Stimulated activated naive CD8-positive, alpha-beta T cell treated with anti-CD3 and anti-CD28 coated beads, Interleukin-15, amount 100 ng/mL, for 72 hours (primary cell): Measurements from ENCODE around the gene EYA3.
A peak's percentile ranks its signal among the peaks of the same experiment; 100 is the strongest.

Experiments
- ATAC-seq: fragments of 150-1000 bp; cut with Tn5 transposase; 2 replicates; pipeline ENCODE4 v1.10.0; 2021; ENCODE audit warnings: mild to moderate bottlenecking, moderate library complexity
- DNase-seq, 2 donors: peaks; one replicate each; pipeline ENCODE4 v3.0.0; 2021 to 2022
- H3K27ac Mint-ChIP-seq, 2 donors: one replicate each; pipeline ENCODE4 v1.8.0; 2022; ENCODE audit warnings: mild to moderate bottlenecking in 2 of 2, mixed read lengths in 2 of 2, moderate library complexity in 2 of 2
- H3K27me3 Mint-ChIP-seq: one replicate; pipeline ENCODE4 v1.8.0; 2022; ENCODE audit warnings: mixed read lengths
- H3K4me1 Mint-ChIP-seq: one replicate; pipeline ENCODE4 v1.8.0; 2022; ENCODE audit warnings: mild to moderate bottlenecking, mixed read lengths
- H3K4me3 Mint-ChIP-seq, 2 donors: one replicate each; pipeline ENCODE4 v1.8.0; 2022; ENCODE audit warnings: mild to moderate bottlenecking in 2 of 2, mixed read lengths in 2 of 2, moderate library complexity in 1 of 2
- H3K9me3 Mint-ChIP-seq, 2 donors: one replicate each; pipeline ENCODE4 v1.8.0; 2022; ENCODE audit warnings: mixed read lengths in 2 of 2

EYA3 gene

DNA sequence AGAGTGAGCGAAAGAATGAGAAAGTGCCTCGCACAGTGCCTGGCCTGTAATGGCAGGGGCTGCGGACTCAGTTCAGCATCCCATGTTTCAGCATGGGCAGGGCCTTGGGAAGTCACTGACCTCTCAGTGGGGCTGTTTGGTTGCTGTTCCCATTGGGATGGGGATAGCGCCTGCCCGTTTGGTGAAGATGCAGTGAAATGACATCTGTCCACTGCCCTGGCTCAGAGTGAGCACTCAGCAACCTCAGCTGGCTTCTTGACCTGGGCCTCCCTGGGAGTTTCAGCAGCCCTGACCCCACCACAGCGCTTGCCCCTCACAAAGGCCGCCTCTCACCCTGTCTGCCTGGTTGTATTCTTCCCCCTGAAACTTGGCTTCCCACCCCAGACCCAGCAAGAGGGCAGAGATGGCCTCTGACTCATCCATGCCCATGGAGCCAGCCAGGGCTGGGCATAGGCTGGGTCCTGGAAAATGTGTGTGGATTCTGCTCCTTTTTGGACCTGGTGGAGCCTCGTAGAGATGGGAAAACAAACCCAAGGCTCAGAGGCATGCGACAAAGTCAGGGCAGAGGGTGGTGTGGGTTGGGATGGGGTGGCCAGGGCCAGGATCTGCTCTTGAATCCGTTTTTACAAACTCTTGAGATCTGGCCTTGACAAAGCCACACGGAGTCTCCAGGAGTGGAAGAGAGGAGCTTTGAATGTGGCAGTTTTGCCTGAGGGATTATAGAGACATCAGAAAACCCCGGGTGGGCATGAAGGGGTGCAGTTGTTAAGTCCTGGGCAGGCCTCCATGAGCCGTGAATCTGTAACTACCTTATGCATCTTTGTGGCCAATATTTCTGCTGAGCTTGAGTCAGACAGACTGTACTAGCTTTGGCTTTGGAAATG lies 127.4 kb downstream of the EYA3 start:
- Mint-ChIP-seq H3K27ac (no peak overlapping the region), H3K4me1 (peaks cover 36% of the 10 kb centered on the region), H3K4me3 (peak overlapping the region; percentile 85 to 88), H3K27me3 (peaks cover 15% of the 10 kb centered on the region), H3K9me3 (no peaks in the 10 kb centered on the region)
- DNase-seq (no peak), ATAC-seq (no peak)

GRCh38 chr1:27959792-27960603 lies 128.4 kb downstream of the EYA3 start, which contains the start of gene XKR8:
TSS of gene XKR8 (plus strand) at chr1:27959973. CDS start at chr1:27960070, 97 bp downstream.
- DNase-seq (peak; percentile 84 to 85), ATAC-seq (peak; percentile 98)
- Mint-ChIP-seq H3K4me1 (peaks cover 36% of the 10 kb centered on the region), H3K27ac (peak within 1 kb of the TSS; percentile 91), H3K27me3 (peaks cover 16% of the 10 kb centered on the region), H3K9me3 (no peaks in the 10 kb centered on the region), H3K4me3 (peak within 1 kb of the TSS; percentile 85 to 88)

DNA sequence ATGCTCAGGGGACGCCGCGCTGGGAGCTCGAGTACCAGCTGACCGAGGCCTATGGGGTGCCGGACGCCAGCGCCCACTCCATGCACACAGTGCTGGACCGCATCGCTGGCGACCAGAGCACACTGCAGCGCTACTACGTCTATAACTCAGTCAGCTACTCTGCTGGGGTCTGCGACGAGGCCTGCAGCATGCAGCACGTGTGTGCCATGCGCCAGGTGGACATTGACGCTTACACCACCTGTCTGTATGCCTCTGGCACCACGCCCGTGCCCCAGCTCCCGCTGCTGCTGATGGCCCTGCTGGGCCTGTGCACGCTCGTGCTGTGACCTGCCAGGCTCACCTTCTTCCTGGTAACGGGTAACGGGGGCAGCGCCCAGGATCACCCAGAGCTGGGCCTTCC lies 129.9 kb downstream of the EYA3 start:
- Mint-ChIP-seq H3K4me1 (peaks cover 35% of the 10 kb centered on the region), H3K4me3 (no peak overlapping the region), H3K27ac (no peak overlapping the region), H3K27me3 (peaks cover 16% of the 10 kb centered on the region), H3K9me3 (no peaks in the 10 kb centered on the region)
- DNase-seq: no peak
- ATAC-seq: no peak

- DNase-seq: no peak
- Mint-ChIP-seq H3K27me3 (peaks cover 16% of the 10 kb centered on the region), H3K4me1 (peaks cover 30% of the 10 kb centered on the region), H3K27ac (no peak overlapping the region), H3K4me3 (no peak overlapping the region), H3K9me3 (no peaks in the 10 kb centered on the region)
- no peak for ATAC-seq
Observed at GRCh38 chr1:27957655-27958054, 130.8 kb downstream of the EYA3 start.

GRCh38 chr1:27956761-27957160 lies 131.6 kb downstream of the EYA3 start:
- peaks cover 26% of the 10 kb centered on the region for H3K4me1 Mint-ChIP-seq
- DNase-seq: no peak
- H3K27ac Mint-ChIP-seq: no peak overlapping the region
- peaks cover 16% of the 10 kb centered on the region for H3K27me3 Mint-ChIP-seq
- no peaks in the 10 kb centered on the region for H3K9me3 Mint-ChIP-seq
- ATAC-seq: no peak
- H3K4me3 Mint-ChIP-seq: no peak overlapping the region

DNA sequence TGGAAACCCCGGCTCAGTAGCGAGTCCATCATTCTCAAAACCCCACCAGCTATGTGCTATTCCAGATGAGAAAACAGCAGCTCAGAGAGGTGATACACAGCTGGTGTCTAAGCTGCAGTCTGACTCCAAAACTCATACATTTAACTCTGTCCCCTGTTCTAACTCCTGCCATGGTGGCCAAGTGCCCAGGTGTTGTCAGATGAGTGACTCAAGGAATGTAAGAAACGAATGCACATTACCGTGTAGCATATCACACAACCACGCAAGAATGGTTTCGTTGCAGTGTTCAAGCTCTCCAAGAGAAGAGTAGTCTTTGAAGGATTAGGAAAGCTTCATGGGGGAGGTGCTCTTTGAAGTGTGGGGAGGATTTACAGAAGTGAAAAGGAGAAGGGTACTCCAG lies 133.3 kb downstream of the EYA3 start:
- DNase-seq (no peak), ATAC-seq (no peak)
- no peak overlapping the region for H3K27ac Mint-ChIP-seq
- H3K27me3 Mint-ChIP-seq: peaks cover 16% of the 10 kb centered on the region
- no peak overlapping the region for H3K4me3 Mint-ChIP-seq
- H3K4me1 Mint-ChIP-seq: peaks cover 11% of the 10 kb centered on the region
- no peaks in the 10 kb centered on the region for H3K9me3 Mint-ChIP-seq

GRCh38 chr1:27954186-27954585 lies 134.2 kb downstream of the EYA3 start:
- Mint-ChIP-seq H3K27me3 (peaks cover 16% of the 10 kb centered on the region), H3K4me3 (no peak overlapping the region), H3K27ac (no peak overlapping the region), H3K9me3 (no peaks in the 10 kb centered on the region), H3K4me1 (peaks cover 6% of the 10 kb centered on the region)
- DNase-seq (no peak), ATAC-seq (no peak)

GRCh38 chr1:27952147-27952546 lies 136.3 kb downstream of the EYA3 start:
- Mint-ChIP-seq H3K4me3 (no peak overlapping the region), H3K27ac (no peak overlapping the region), H3K27me3 (peaks cover 12% of the 10 kb centered on the region), H3K4me1 (no peaks in the 10 kb centered on the region), H3K9me3 (no peaks in the 10 kb centered on the region)
- no peak for ATAC-seq
- no peak for DNase-seq

DNA sequence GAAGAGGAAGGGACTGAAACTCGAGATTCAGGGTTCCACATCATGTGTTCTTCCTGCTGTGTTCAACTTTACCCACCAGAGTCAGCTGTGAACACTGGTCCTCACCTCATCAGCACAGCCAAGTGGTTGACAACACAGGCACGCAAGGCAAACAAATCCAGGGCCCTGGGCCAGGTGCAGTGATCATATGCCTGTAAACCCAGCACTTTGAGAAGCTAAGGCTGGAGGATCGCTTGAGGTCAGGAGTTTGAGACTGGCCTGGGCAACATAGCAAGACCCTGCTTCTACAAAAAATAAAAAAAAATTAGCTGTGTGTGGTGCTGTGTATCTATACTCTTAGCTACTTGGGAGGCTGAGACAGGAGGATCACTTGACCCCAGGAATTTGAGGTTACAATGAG lies 137.0 kb downstream of the EYA3 start:
- Mint-ChIP-seq H3K9me3 (no peaks in the 10 kb centered on the region), H3K27me3 (peaks cover 4% of the 10 kb centered on the region), H3K27ac (no peak overlapping the region), H3K4me1 (no peaks in the 10 kb centered on the region), H3K4me3 (no peak overlapping the region)
- DNase-seq (no peak), ATAC-seq (no peak)

- no peak for DNase-seq
- H3K27ac Mint-ChIP-seq: peak overlapping the region in 1 of 2 donors; percentile 83
- no peaks in the 10 kb centered on the region for H3K9me3 Mint-ChIP-seq
- no peak for ATAC-seq
- no peak overlapping the region for H3K4me3 Mint-ChIP-seq
- H3K4me1 Mint-ChIP-seq: no peaks in the 10 kb centered on the region
- no peaks in the 10 kb centered on the region for H3K27me3 Mint-ChIP-seq
Observed at GRCh38 chr1:27949027-27949426, 139.4 kb downstream of the EYA3 start.

DNA sequence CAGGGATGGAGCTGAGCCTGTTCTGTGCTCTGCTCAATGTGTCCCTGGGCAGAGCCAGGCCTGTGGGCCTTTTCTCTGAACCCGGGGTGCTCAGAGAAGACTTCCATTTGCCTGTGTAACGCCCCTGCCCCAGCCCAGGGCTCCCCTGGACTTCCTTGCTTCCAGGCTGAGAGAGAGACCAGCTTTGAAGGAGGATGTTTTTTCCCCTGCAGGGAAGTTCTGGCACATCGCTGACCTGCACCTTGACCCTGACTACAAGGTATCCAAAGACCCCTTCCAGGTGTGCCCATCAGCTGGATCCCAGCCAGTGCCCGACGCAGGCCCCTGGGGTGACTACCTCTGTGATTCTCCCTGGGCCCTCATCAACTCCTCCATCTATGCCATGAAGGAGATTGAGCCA lies 143.4 kb downstream of the EYA3 start:
- Mint-ChIP-seq H3K4me1 (peaks cover 12% of the 10 kb centered on the region), H3K27ac (no peak overlapping the region), H3K27me3 (no peaks in the 10 kb centered on the region), H3K4me3 (no peak overlapping the region), H3K9me3 (no peaks in the 10 kb centered on the region)
- DNase-seq: no peak
- no peak for ATAC-seq

DNA sequence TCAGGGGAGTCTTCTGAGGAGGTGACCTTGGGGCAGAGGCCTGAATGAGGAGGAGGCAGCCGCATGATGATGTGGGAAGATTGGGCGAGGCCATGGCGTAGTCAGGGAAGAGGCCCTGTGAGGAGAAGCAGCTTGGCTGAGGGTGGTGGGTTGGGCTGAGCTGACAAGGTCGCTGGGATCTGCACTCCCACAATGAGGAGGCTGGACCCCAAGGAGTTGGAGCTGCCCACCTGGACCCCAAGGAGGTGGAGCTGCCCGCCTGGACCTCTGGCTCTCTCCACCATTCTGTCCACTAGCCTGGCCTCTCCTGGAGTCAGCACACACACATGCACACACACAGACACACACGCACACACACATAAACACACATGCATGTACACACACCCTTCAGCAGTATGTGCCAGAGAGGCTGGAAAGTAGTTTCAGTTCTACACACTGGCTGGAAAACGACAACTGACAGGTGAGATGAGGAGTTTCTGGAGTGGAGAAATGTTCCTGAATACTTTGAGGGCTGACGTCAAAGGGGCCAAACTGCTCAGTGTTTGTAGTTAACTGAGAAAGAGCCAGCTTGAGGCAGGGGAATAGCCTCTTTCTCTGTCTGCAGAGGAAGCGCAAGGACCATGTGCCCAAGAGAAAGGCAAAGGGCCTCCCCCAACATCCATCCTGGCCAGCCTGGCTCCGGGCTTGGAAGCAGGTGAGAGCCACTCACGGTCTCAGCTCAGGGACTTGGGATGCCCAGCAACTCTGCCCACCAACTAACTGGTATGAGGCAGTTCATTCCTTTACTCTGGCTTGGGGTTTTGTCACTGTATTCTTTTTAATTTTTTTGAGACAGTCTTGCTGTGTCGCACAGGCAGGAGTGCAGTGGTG lies 146.5 kb downstream of the EYA3 start:
- Mint-ChIP-seq H3K27ac (no peak overlapping the region), H3K27me3 (no peaks in the 10 kb centered on the region), H3K4me1 (peaks cover 14% of the 10 kb centered on the region), H3K9me3 (no peaks in the 10 kb centered on the region), H3K4me3 (no peak overlapping the region)
- no peak for ATAC-seq
- no peak for DNase-seq

DNA sequence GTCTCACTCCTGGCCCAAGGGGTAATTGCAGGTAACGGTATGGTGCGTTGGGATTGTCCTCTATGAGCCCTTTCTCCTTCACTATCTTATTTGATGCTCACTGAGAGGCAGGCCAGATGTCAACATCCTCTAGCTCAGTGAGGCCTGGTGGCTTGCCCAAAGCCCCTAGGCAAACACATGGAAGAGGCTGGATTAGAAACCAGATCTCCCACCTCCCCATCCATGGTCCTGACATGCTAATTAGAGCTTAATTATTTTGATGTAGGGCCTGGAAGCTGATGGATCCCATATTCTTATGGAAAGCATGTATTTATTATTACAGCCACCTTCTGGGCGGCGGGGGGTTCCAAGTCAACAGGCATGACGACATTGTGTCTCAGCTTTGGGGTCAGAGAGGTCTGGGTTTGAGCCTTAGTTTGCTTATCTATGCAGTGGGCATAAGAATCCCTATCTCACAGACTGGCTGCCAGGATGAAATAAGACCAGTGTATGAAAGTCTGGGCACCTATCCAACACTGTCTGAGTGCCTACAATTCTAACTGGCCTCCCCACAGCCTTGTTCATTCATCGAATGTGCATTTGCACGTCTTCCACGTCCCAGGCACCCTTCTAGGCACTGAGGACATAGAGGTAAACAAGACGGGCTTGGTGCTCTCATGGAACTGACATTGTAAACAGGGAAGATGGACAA lies 147.4 kb downstream of the EYA3 start:
- peaks cover 2% of the 10 kb centered on the region for H3K27me3 Mint-ChIP-seq
- peaks cover 14% of the 10 kb centered on the region for H3K4me1 Mint-ChIP-seq
- ATAC-seq (no peak), DNase-seq (no peak)
- no peaks in the 10 kb centered on the region for H3K9me3 Mint-ChIP-seq
- H3K27ac Mint-ChIP-seq: peak overlapping the region in 1 of 2 donors; percentile 40
- no peak overlapping the region for H3K4me3 Mint-ChIP-seq

GRCh38 chr1:27940297-27940696 lies 148.1 kb downstream of the EYA3 start:
- H3K27ac Mint-ChIP-seq: peak overlapping the region; percentile 55 to 68
- H3K4me1 Mint-ChIP-seq: peaks cover 18% of the 10 kb centered on the region
- DNase-seq (peak; percentile 57 to 67), ATAC-seq (peak; percentile 88)
- no peak overlapping the region for H3K4me3 Mint-ChIP-seq
- H3K9me3 Mint-ChIP-seq: no peaks in the 10 kb centered on the region
- peaks cover 9% of the 10 kb centered on the region for H3K27me3 Mint-ChIP-seq

- H3K27me3 Mint-ChIP-seq: peaks cover 16% of the 10 kb centered on the region
- DNase-seq (no peak), ATAC-seq (no peak)
- no peaks in the 10 kb centered on the region for H3K9me3 Mint-ChIP-seq
- H3K27ac Mint-ChIP-seq: no peak overlapping the region
- H3K4me3 Mint-ChIP-seq: no peak overlapping the region
- peaks cover 24% of the 10 kb centered on the region for H3K4me1 Mint-ChIP-seq
Observed at GRCh38 chr1:27938488-27938887, 149.9 kb downstream of the EYA3 start.
